NCI-H2196 (cell line): ENCODE measurements around the gene KIAA0753.
A peak's percentile ranks its signal among the peaks of the same experiment; 100 is the strongest.
"Not testable (repeated sequence)": the region's sequence is repeated elsewhere in the genome, so short reads cannot be mapped to it uniquely, and the experiment has no call there.

Source experiments
- DNase-seq: peaks from one replicate; lab custom pipeline; 2025; ENCODE audit not compliant: unreplicated experiment; lab: John Stamatoyannopoulos, UW

Gene KIAA0753

DNA sequence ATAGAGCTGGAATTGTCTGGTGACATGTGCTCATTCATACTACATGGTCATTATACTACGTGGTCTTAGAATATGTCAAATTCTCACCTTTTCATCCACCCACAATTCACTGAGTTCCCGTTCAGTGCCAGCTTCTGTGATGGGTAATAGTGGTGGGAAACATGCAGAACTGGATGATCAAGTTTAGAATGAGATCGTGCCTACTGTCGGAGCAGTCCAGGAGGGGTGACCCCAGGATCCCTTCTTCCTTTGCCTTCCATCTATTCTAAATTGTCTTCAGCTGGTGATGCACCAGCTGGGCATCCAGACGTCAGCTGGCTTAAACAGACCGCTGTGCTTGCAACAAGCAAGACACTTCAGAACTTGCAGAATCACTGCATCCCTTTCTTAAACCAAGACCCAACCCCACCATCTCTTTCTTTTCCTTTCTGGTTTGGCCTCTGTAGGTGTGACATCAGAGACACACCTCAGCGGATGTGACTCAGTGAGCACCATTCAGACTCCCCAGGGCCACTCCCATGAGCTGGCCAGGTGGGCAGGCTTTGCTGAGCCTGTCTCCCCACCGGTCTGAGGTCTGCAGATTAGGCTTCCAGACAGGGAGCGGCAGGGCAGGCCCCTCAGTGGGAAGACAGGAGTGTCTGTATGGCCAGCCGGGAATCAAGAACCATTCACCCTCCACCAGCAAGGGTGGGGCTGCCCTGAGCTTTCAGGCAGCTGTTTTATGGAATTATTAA, 29.1 kb upstream of the KIAA0753 start:
- no peak for DNase-seq

DNA sequence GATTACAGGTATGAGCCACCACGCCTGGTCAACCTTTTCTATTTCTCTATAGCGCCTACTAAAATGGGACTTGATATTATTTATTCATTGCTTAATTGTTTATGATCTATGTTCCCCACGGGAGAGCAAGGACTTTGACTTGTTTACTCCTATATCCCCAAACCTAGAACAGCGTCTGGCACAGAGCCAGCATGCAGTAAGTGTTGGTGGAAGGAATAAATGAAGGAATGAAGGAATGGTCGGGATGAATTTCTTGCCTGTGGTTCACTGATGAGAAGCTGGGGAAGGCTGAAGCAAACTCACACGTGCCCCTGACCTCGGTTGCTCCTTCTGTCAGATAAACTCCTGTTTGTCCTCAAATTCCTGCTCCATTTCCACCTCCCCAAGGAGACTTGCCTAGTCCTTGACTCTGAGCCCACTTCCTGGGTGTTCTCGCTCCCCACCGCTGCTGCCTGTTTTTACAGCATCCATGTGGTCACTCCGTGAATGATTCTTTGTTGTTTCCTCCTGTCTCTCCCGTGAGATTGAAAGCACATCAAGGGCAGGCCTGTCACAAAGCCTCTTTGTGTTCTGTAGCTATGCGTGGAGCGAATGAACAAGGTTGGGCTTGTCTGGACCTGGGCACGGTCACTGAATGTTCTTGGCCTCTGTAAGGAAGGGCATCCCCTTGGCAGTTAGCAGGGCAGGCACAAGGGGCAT, 28.4 kb upstream of the KIAA0753 start:
- DNase-seq, result no peak

DNA sequence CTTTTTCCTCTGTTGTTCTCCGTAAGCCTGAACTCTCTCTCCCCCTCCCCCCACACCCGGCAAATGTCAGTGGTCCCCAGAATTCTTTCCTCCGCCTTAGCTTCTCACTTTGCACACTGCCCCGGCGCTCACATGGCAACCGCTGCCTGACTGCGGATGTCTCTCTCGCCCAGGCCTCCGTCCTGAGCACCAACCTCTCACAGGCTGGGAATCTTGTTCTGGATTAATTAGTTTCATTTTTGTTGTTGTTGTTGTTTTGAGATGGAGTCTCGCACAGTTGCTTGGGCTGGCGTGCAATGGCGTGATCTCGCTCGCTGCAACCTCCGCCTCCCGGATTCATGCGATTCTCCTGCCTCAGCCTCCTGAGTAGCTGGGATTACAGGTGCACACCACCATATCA, 27.7 kb upstream of the KIAA0753 start:
- no peak for DNase-seq

DNA sequence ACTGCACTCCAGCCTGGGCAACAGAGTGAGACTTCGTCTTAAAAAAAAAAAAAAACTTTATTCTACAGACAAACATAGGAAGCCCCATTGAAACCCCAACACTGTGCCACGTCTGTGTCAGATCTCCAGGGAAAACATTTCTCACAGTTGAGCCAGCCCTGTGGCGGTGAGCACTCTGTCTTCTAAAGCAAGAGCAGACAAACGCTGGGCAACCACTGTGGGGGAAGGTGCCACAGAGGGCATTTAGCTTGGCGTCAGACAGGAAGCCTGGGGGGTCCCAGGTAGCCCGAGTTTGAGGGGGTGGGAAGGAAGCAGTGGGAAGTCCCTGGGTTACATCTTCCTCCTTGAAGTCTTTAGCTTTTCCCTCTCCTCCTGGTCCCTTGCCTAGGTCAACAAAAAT, 27.0 kb upstream of the KIAA0753 start:
- DNase-seq, result no peak

DNA sequence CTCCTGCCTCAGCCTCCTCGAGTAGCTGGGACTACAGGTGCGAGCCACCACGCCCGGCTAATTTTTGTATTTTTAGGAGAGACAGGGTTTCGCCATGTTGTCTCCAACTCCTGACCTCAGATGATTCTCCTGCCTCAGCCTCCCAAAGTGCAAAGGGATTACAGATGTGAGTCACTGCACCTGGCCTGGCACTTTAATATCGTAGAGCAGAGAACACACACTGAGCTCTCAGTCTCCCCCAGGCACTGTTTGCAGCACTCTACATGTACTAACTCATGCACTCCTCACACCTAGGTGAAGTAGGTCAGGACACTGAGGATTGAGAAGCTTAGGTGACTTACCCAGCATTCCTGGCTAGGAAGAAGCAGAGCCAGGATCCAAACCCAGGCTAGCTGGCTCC, 26.0 kb upstream of the KIAA0753 start:
- no peak for DNase-seq

DNA sequence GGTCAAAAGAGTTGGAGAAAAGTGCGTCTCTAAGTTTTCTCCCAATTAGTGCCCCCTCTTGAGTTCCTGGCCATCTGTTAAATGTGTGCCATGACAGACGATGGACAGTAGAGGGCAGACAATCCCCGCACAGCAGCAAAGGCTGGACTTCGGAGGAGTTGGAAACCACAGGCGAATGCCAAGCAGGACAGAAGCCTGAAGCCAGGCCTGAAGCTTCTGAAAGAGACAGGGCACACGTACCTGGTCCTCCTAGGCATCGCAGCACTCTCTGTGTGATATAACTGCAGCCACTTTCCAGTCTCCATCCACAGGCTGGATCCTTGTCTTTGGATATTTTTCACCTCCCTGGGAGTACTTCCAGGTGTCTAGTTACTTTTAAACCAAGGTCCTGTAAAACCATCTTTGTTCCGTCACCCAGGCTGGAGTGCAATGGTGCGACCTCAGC, 25.6 kb upstream of the KIAA0753 start:
- DNase-seq, result peak; percentile 50

DNA sequence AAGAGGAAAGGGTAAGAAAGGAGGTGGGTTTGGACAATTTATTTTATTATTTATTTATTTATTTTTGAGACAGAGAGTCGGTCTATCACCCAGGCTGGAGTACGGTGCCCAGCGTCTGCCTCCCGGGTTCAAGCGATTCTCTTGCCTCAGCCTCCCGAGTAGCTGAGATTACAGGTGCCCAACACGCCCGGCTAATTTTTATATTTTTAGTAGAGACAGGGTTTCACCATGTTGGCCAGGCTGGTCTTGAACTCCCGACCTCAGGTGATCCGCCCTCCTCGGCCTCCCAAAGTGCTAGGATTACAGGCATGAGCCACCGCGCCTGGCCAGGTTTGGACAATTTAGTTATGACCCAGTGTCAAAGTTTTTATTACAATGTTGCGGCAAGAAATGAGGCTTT, 22.7 kb upstream of the KIAA0753 start:
- DNase-seq, result not testable (repeated sequence)

DNA sequence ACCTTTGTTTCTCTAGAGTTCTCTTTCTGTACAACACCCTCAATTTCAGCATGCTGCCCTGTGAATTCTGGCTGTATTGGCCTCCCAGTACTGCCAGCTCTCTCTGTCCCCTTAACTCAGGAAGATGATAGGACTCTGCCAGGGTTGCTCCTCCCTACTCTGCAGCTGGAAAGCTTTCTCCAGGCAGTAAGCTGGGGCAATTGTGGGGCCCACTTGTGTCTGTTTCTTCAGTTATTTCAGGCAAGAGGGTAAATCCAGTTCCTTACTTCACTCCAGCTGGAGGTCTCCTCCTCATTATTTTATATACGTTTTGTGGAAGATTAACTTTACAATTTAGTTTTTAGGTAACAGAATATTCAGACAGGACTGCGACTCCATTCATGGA, 20.9 kb upstream of the KIAA0753 start:
- no peak for DNase-seq

DNA sequence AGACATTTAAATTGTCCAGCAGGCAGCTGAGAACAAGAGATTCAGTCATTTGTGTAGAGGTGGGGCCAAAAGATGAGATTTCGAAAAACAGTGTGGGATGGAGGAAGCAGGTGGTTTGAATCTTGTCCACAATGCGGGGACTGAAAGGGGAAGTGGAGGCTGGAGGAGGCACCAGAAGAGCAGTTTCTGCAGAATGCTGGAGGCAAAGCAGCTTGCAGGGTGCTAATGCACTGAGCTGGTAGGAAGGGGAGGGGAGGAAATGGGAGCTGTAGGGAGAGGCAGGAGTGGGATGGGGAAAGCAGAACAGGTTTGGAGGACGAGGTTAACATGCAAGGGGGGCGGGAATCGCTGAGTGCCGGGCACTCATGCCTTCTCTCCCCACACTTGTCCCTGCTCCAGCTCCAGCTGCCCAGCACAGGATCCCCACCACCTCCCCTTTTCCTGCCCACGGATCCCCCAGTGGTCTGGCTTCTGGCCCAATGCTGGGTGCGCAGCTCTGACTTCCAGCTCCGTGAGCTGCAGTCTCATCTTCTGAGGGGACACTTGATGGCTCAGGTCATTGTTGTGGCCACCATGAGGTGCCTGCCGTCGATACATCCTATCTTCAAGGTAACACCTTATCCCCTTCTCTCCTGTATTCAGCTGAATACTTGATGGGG, 20.4 kb upstream of the KIAA0753 start:
- no peak for DNase-seq

DNA sequence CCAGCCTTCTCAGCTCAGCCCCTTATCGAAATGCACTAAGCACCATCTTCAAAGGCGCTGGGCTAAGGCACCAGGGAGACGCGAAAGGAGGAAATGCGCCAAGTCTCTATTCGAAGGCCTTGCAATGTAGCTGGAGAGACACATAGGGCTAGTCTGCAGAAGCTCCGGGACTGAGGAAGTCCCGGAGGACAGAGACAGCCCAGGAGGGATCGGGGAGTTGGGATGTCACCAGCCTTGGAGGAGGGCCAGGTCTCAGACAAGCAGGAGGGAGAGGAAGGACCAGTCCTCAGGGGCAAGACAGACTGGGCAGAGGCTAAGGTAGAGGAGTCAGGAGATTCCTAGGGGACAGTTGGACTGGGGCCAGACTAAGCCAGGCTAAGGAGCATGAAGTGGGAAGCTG, 19.6 kb upstream of the KIAA0753 start:
- no peak for DNase-seq

DNA sequence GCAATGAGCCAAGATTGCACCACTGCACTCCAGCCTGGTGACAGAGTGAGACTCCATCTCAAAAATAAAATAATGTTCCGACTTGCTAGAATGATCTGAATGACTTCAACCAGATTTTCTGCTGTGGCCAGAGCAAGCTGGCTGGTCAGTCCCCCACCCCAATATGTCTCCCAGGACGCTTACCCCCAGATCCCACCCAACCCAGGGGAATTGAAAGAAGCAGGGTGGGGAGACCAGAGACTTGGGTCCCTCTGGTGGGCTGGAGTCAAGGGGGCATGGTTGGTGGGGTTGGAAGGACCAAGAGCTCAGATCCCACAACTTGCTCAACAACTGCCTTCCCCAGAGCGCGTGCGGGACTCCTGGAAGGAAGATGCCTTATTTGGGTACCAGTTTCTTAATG, 17.9 kb upstream of the KIAA0753 start:
- DNase-seq, result not testable (repeated sequence)

DNA sequence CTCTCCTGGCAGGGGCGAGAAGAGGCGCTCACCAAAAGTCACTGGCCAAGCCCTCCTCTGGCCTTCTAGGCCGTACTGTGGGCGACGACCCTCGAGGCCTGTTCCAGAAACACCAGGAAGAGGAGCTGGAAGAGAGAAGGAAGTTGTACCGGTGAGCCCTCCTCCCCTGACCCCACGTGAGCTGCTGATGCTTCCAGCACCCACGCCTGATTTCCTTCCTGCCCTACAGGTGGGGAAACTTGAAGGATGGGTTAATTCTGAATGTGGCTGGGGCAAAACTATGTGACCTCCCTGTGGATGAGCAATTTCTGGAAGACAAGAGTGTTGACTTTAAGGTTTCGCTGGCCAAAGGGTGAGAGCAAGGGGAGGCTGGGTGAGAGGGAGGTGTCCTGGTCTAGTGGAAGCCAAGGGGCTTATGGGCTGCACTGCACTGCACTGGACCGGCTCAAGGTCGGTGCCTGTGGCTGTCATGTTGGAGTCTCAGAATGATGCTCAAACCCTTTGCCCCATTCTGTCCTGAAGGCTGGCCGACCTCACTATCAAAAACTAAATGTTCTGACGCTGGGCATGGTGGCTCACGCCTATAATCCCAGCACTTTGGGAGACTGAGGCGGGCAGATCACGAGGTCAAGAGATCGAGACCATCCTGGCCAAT, 17.2 kb upstream of the KIAA0753 start:
- no peak for DNase-seq

DNA sequence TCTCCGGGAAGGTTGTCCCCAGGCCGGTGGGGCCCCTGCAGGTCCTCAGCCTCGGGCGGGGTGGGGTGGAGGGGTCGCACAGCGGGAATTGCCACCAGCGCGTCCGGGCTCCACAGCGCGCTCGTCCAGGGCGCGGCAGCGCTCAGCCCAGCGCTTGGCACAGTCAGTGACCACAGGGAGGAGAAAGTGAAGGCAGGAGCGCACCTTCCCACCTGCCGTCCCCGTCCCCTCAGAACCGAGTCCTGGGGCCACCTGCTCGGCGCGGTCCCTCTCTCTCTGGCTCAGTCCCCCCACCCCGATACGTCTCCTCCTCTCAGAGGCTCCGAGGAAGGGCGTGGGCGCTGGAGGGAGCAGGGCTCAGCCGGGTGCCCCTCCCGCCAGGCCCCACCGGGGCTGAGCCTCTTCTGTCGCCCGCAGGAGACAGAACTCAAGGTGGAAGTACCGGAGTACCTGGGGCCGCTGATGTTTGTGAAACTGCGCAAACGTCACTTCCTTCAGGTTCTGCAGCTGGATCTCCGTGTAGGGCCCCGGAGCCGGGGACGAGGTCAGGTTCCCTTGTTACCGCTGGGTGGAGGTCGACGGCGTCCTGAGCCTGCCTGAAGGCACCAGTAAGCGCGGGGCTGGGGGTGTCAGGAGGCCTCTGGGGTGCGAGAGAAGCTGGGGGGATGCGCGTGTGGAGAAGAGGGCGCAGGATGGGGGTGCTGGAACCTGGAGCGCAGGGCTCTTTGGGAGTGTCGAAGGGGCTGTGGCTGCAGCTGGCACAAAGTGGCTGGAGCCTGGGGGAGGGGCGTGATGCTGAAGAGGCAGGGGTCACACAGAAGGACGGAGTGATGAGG, 16.5 kb upstream of the KIAA0753 start:
- peak; percentile 25 for DNase-seq

DNA sequence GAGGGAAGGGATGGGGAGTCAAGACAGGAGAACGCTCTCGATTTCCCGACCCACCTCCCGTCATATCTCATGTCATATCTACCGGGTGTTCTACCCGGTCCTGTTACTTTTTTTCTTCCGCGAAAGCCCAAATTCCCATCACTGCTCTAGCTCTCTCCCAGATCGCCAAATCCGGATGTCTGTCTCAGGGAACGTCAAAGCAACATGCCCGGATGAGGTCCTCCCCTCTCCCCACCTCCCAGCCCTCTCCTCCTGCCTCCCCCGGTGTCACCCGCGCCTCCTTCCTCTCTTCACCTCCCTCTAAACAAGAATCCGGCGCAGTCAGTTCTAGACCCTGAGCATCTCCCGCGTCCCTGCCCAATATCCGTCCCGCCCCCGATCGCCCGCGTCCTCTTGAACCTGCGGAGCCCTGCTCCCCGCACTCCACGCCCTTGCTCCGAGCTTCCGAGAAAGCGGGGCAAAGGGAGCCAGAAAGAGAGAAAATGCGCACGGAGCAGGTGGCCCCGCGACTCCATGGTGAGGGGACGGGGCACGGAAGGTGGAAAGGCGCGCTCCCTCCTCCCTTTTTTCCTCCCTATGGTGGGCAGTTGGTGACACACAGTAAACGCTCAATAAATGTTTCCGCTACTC, 15.3 kb upstream of the KIAA0753 start:
- not testable (repeated sequence) for DNase-seq

DNA sequence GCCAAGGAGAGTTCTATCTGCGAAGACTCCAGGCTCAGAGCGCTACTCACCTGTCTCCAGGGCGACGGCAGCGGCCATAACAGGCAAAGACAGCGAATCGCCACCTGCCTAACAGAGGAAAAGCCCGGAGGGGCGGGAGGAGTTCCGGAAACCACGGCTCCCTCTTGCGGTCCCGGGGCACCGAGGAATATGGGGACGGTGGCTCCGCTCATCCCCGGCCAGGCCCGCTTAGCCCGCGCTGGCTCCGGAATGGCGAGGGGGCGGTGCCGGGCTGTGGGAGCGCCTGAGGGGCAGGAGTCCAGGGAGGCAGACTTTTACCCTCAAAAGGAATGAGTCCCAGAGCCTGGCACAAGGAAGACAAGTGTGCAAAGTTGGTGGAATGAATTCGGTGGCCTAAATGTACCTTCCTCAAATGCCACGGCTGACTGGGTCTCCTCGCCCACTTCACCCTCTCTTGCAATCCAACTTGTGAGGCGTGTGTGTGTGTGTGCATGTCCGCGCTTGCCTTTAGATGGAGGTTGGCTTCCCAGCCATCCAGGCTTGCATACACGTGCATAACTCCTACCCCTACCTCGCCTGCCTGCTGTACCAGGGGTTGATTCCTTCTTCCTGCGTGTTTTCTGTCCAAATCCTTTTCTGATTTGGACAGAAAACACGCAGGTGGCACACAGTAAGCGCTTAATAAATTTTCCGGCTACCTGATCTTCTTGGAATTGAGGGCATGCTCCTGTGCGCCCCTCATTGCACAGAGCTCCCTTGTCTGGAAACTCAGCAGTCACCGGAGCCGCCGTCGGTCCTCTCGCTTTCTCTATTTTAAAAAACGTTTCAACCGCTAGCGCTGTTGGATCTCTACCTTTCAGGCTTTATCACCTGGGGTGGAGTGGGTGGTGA, 14.6 kb upstream of the KIAA0753 start:
- DNase-seq, result peak; percentile 60

DNA sequence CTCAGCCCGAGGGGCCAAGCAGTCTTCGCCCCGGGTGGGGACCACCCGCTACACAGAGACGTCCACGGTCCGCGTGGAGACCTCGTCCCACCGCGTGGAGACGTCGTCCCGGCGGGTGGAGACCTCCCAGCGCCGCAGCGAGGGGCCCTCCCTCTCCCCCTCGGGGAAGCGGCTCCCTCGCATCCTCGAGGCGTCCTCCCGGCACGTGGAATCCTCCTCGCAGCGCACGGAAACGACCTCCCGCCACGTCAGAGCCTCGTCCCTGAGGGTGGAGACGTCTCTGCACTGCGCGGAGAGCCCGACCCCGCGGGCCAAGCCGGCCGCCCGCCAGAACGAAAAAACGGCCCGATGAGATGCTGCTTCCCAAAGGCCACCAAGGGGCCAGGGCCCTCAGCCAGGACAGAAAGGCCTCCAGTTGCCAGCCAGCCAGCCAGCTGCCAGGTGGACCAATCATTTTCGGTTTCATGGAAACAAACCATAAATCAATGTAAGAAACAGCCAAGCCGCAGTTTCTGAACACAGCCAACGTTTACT, 11.5 kb upstream of the KIAA0753 start:
- DNase-seq, result peak; percentile 15

DNA sequence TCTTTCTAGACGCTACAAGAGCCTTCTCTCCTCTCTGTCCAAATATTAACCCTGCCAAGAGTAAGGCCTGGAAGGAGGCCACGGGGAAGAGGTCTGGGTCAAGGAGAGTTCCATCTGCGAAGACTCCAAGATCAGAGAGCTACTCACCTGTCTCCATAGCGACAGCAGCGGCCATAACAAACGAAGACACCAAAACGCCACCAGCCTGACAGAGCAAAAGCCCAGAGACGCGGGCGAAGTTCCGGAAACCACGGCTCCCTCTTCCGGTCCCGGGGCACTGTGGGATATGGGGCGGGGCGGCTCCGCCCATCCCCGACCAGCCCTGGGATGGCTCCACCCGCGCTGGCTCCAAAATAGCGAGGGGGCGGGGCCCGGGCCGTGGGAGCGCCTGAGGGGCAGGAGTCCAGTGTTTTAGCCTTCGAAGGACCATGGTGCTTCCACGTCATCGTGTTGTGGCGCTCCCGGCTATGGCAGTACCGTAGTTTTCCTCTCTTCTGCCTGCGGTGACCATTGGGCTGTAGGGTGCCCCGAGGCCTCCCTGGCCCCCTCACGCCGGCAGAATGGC, 10.9 kb upstream of the KIAA0753 start, which contains the start of the genes C17orf100 and MED31:
TSS of gene C17orf100 (plus strand) at position 409 of the 565 bp plus-strand sequence. CDS start at position 561, 152 bp downstream.
TSS of gene MED31 (minus strand) at position 252 of the 565 bp plus-strand sequence. CDS start at position 175, 77 bp downstream.
- peak; percentile 85 for DNase-seq

DNA sequence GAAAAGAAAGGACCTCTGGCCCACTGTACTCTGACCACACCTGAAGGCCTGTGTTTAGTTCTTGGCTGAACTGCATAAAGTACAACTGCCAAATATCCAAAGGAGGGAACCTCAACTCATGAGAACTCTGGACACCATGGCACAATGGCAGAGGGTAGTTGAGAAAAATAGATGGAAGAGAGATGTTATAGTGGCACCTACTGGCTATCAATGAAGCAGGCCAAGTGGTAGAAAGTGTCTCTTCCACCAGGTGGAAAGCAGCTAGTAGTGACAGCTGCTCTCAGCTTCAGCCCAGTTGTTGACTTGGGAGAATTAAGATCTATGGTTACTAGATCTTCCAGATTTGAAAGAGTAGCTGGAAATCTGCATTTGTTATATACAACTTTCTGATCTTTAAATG, 7.7 kb upstream of the KIAA0753 start:
- DNase-seq, result peak; percentile 35
